Measurements from ENCODE around the gene HORMAD1.
"Not testable (repeated sequence)": the region's sequence is repeated elsewhere in the genome, so short reads cannot be mapped to it uniquely, and the experiment has no call there.

HORMAD1 gene, protein sequence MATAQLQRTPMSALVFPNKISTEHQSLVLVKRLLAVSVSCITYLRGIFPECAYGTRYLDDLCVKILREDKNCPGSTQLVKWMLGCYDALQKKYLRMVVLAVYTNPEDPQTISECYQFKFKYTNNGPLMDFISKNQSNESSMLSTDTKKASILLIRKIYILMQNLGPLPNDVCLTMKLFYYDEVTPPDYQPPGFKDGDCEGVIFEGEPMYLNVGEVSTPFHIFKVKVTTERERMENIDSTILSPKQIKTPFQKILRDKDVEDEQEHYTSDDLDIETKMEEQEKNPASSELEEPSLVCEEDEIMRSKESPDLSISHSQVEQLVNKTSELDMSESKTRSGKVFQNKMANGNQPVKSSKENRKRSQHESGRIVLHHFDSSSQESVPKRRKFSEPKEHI

DNA sequence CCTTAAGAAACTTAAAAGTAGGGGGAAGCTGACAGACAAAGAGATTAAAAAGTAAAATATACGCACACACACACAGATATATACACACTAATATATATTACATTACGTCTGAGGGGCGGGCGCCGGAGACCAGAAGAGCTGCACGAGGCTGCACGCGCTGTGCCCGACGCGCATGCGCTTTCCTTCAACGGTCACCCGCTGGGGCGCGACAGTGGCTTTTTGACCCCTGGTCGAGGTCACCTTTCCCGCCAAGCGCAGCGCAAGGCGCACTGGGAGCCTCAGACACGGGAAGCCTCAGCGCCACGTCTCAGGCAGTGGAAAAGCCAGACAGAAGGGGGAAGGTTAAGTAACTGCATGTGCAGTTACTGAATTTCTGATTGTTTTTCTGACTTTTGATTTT, at the start of gene HORMAD1:
HORMAD1 (minus strand) TSS at position 193 of the 400 bp plus-strand sequence. CDS start 1,390 bp downstream, outside the sequence.
- no peak for DNase-seq

- not testable (repeated sequence) for DNase-seq
These were observed 47.0 kb upstream of the HORMAD1 start for GRCh38 chr1:150767704-150768103.

- not testable (repeated sequence) for DNase-seq
These were observed 45.2 kb upstream of the HORMAD1 start for GRCh38 chr1:150765977-150766301.

DNA sequence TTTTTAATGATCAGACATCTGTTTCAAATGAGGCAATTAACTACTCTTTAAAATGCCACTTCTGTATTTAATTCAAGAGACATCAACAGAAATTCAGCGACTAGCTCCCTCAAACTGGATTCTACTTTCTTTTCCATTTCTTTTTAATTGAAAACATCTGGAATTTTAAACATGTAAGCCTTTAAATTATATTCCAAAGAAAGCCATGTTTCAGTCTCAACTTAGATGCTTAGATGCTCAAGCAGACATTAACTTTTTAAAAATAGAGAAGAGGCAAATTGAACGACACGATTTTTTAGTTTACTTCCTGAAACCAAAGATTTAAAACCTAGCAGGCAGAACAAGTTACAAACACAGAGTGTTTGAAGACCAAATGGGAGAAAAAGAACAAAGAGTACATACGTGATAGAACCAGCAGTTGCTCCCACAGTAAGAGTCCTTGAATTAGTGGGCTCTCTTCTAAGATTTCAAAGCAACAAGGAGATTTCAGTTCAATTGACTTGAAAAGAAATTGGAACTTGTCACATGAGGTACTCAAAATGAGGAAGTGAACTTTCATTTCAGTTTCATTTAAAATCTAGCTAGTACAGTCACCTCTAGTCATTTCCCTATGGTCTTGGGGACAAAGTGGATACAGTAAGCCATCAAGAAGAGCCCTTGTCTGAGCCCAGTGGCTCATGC, 44.7 kb upstream of the HORMAD1 start, which contains the start of gene CTSS:
CTSS (minus strand) TSS at position 483 of the 681 bp plus-strand sequence. CDS start 1,015 bp downstream, outside the sequence.
- no peak for DNase-seq

DNA sequence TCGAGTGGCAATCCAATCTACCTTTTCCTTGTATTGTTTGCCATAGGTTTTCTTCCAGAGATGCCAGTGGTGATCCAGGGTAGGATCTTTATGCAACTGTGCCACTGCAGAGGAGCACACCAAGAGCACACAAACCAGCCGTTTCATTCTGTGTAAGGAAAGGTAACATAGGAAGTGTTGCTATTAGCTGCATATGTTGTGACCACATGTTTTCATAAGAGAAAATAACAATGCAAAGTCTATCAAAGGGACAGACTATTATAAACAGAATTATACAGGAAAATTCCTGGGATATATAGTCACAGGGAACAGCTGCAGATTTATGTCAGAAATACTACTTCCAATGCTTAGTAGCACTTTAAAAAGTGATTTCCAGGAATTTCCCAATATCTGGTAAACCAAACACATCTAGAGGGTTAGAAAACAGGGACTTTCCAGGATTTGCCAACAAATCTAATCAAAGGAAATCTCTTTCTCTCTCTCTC, 44.0 kb upstream of the HORMAD1 start:
- DNase-seq = no peak

DNA sequence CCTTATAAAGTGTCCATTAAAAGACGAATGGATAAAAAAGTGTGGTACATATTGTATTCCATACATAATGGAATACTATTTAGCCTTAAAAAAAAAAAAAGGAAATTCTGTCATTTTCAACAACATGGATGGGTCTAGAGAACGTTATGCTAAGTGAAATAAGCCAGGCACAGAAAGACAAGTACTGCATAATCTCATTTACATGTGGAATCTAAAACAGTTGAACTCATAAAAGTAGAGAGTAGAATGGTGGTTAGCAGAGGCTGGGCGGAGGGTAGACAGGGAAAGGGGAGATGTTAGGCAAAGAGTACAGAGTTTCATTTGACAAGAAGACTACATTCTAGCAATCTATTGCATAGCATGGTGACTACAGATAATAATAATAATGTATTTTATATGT, 42.3 kb upstream of the HORMAD1 start:
- DNase-seq = no peak

DNA sequence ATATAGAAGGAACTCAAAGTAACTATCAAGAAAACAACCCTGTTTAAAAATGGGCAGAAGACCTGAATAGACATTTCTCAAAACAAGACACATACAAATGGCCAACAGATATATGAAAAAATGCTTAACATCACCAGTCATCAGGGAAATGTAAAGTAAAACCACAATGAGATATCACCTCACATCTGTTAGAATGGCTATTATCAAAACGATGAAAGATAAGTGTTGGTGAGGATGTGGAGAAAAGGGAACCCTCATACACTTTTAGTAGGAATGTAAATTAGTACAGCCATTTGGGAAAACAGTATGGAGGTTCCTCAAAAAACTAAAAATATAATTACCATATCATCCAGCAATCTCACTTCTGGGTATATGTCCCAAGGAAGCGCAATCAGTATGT, 41.9 kb upstream of the HORMAD1 start:
- DNase-seq = no peak

DNA sequence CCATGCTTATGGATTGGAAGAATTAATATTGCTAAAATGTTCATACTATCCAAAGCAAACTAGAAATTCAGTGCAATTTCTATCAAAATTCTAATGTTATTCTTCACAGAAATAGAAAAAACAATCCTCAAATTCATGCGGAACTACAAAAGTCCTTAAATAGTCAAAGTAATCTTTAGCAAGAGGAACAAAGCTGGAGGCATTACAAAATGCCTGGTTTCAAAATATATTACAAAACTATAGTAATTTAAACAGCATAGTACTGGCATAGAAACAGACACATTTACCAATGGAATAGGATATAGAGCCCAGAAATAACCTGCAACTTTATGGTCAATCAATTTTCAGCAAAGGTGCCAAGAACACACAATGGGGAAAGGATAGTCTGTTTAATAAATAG, 41.1 kb upstream of the HORMAD1 start:
- DNase-seq = no peak

DNA sequence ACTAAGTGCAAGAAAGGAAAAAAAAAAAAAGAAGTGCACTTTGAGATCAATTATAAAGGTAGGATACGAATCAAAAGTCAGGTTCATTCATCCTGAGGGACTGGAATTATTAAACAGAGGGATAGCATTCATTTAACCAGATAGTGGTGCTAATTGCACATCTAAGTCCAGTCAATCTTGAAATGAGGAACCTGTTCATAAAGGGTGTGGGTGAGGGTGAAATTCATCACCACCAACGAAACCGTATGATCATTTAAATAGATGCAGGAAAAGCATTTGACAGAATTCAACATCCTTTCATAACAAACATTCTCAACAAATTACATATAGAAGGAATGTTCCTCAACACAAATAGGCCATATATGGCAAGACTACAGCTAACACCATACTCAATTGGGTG, 39.3 kb upstream of the HORMAD1 start:
- no peak for DNase-seq

DNA sequence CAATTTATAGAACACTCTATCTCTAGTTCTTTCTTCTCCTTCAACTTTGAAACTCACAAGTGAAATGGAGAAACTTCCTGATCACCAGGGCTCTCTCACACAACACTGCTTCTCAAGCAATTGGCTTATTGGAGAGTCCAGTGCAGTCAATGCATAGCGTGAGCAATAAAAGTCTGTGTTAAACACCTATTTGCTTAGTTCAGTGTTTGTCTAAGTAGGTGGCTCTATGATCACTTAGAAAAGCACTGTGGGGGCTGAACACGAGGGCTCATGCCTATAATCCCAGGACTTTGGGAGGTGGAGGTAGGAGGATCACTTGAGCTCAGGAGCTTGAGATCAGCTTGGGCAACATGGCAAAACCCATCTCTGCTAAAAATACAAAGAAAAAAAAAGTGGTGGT, 32.7 kb upstream of the HORMAD1 start:
- no peak for DNase-seq

GRCh38 chr1:150751443-150751842, 30.7 kb upstream of the HORMAD1 start:
- DNase-seq = no peak

- DNase-seq = no peak
These were observed 29.1 kb upstream of the HORMAD1 start for GRCh38 chr1:150749720-150750311.

DNA sequence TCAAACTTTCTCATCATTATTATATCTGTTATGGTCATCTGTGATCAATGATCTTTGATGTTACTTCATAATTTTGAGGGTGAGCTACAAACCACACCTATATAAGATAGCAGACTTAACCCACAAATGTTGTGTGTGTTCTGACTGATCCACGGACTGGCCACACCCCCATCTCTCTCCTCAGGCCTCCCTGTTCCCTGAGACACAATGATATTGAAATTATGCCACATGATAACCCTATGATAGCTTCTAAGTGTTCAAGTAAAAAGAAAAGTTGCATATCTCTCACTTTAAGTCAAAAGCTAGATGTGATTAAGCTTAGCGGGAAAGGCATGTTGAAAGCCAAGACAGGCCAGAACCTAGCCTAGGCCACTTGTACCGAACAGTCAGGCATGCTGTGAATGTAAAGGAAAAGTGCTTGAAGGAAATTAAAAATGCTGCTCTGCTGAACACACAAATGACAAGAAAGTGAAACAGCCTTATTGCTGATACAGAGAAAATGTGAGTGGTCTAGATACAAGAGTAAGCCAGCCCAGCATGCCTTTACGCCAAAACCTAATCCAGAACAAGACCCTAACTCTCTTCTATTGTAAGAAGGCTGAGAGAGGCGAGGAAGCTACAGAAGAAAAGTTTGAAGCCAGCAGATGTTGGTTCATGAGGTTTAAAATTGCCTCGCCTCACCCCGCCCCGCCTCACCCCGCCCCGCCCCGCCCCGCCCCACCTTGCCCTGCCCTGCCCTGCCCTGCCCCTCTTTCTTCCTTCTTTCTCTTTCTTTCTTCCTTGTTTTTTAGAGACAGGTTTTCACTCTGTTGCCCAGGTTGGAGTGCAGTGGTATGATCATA, 28.4 kb upstream of the HORMAD1 start:
- no peak for DNase-seq

DNA sequence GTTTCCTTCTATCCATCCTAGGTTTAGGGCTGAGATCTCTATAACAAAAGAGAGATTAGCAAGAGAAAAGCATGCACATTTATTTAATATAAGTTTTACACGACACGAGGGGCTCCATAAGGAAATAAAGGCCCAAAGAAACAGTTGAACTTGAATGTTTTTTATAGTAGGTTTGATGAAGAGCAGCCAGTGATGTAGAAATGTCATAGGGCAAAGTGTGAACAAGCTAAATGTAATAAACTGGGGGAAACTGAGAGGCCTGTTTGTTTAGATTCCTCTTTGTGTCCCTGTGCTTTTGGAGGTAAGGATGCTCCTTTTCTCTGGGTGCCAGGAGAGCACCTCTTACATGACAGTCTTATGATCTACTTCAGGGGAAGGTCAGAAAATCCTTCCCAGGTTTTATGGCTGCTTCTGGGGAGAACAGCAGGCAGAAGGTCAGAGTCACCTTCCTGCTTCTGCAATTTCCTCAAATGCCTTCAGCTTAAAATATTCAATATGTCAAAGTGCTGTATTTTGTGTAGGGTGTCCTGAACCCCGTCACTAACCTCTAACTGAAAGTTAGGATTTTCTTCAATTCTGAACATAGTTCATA, 9.5 kb upstream of the HORMAD1 start:
- no peak for DNase-seq

DNA sequence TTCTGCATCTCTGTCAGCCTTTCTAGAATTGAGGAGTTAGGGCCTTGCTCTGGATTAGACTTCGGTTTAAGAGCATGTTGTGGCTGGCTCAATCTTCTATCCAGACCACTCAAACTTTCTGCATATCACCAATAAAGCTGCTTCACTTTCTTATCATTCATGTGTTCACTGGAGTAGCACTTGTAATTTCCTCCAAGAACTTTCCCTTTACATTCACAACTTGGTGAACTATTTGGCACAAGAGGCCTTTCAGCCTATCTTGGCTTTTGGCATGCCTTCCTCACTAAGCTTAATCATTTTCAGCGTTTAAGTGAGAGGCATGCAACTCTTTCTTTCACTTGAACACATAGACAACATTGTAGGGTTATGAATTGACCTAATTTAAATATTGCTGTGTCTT, 3.6 kb upstream of the HORMAD1 start:
- DNase-seq = no peak

DNA sequence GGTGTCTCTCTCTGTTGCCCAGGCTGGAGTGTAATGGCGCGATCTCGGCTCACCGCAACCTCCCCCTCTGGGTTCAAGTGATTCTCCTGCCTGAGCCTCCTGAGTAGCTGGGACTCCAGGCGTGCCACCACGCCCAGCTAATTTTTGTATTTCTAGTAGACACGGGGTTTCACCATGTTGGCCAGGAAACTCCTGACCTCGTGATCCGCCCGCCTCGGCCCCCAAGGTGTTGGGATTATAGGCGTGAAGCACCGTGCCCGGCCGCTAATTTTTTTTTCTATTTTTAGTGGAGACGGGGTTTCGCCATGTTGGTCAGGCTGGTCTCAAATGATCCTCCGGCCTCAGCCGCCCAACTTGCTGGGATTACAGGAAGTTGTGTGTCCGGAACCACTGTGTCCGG, 597 bp downstream of the HORMAD1 start:
- DNase-seq = no peak

- DNase-seq = no peak
These were observed 2.3 kb downstream of the HORMAD1 start for GRCh38 chr1:150718225-150718891.

GRCh38 chr1:150709031-150709430, 11.7 kb downstream of the HORMAD1 start:
- DNase-seq = not testable (repeated sequence)

DNA sequence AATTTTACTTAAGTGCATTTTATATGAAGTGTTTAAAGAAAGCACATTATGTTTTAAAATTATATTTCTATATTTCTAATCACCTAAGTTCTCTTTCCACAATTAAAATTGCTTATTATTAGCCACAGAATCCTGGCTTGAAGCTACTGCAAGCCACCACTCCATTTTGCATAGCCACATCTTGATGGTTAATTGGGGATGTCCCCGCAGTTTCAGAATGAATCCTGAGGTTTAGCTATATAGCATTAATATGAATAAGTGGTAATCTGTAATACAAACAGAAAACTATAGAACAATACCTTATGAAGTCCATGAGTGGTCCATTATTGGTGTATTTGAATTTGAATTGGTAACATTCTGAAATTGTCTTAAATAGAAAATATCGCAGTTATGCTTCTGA, 12.1 kb downstream of the HORMAD1 start:
- no peak for DNase-seq

GRCh38 chr1:150706091-150706490, 14.6 kb downstream of the HORMAD1 start:
- DNase-seq = no peak

- DNase-seq = no peak
These were observed 17.3 kb downstream of the HORMAD1 start for GRCh38 chr1:150703427-150703826.
